Endothelial cell of umbilical vein (primary cell): Measurements from ENCODE around the gene OR1M1. TPM values are rescaled to one million over a fixed set of nuclear protein-coding genes. Genes with fewer than 3 reads are reported as not detected.

ENCODE experiments used
- BruUV-seq: library from RNA; stranded (reverse); fragments of 400-500 nt; replicated peaks from 2 replicates; lab custom pipeline; 2021; lab: Mats Ljungman, UMichigan
- CTCF ChIA-PET: fragments of 300-600, 350-600 bp; sonication (Branson Sonifier 250); formaldehyde crosslinking; loops from one replicate; lab custom pipeline; 2021; ENCODE audit warnings: antibody characterized with exemption, inconsistent platforms; lab: Charles Lee
- POLR2A ChIA-PET: fragments of 300-600, 350-600 bp; sonication (Branson Sonifier 250); formaldehyde crosslinking; loops from one replicate; lab custom pipeline; 2021; ENCODE audit warnings: antibody characterized with exemption, inconsistent platforms; lab: Charles Lee
- DNase-seq: peaks from one replicate; pipeline ENCODE4 v3.0.0-alpha.2; 2011; ENCODE audit warnings: low read depth, low spot score
- FAIRE-seq: peaks from 2 replicates; lab custom pipeline; 2011; peaks lifted over from hg19 to GRCh38; lab: Jason Lieb, UNC
- H2AFZ ChIP-seq: 2 replicates; pipeline ENCODE4 v1.6.0; 2012; ENCODE audit warnings: low read depth, low read length, control low read depth, inconsistent platforms
- H3K27ac ChIP-seq: 2 replicates; pipeline ENCODE4 v1.5.1; 2011; ENCODE audit warnings: low read depth, mild to moderate bottlenecking, control low read depth, low read length, moderate library complexity; ENCODE audit not compliant: insufficient read depth
- H3K27me3 ChIP-seq, 2 experiments: 2 replicates each; pipeline versions ENCODE4 v1.6.0 to v1.6.1; 2011; ENCODE audit warnings: low read length in 2 of 2, mixed read lengths in 1 of 2; ENCODE audit not compliant: control insufficient read depth in 2 of 2, insufficient read depth in 2 of 2
- H3K36me3 ChIP-seq, 2 experiments: 2 replicates in 1 of 2; 3 replicates in 1 of 2; pipeline ENCODE4 v1.5.1; 2011; ENCODE audit warnings: low read length in 2 of 2, mild to moderate bottlenecking in 1 of 2, moderate library complexity in 1 of 2; ENCODE audit not compliant: control insufficient read depth in 2 of 2, insufficient read depth in 2 of 2; ENCODE audit errors: extremely low read depth in 1 of 2
- H3K4me1 ChIP-seq: 3 replicates; pipeline ENCODE4 v1.5.1; 2011; ENCODE audit warnings: mild to moderate bottlenecking, low read length; ENCODE audit not compliant: control insufficient read depth, insufficient read depth; ENCODE audit errors: extremely low read depth
- H3K4me2 ChIP-seq: 2 replicates; pipeline ENCODE4 v1.6.1; 2011; ENCODE audit warnings: low read length, control low read depth, mixed read lengths; ENCODE audit not compliant: insufficient read depth
- H3K4me3 ChIP-seq, 3 experiments: fragments of 200-600 bp in 1 of 3; sonication (generic), shearing (Covaris generic) in 1 of 3; replicated peaks in 1 of 3; 2 replicates each; pipeline ENCODE4 v1.5.1; 2011 to 2016; ENCODE audit warnings: control low read depth in 3 of 3, low read length in 3 of 3, mild to moderate bottlenecking in 2 of 3, inconsistent platforms in 1 of 3, low read depth in 1 of 3, moderate library complexity in 1 of 3; ENCODE audit not compliant: insufficient read depth in 1 of 3
- H3K79me2 ChIP-seq: 2 replicates; pipeline ENCODE4 v1.6.0; 2012; ENCODE audit warnings: low read length, inconsistent platforms; ENCODE audit not compliant: control insufficient read depth, insufficient read depth
- H3K9ac ChIP-seq: replicated peaks from 2 replicates; pipeline ENCODE3; 2011; ENCODE audit warnings: low read length, control low read depth; ENCODE audit not compliant: insufficient read depth; ENCODE audit errors: extremely low read depth
- H3K9me1 ChIP-seq: replicated peaks from 3 replicates; pipeline ENCODE4 v1.6.0; 2011; ENCODE audit warnings: mild to moderate bottlenecking, low read length; ENCODE audit not compliant: control insufficient read depth, insufficient read depth; ENCODE audit errors: extremely low read depth
- H3K9me3 ChIP-seq: replicated peaks from 2 replicates; pipeline ENCODE4 v1.5.1; 2012; ENCODE audit warnings: low read length, inconsistent platforms; ENCODE audit not compliant: control insufficient read depth, insufficient read depth
- H4K20me1 ChIP-seq: replicated peaks from 2 replicates; pipeline ENCODE3; 2011; ENCODE audit warnings: mild to moderate bottlenecking, low read length; ENCODE audit not compliant: control insufficient read depth, insufficient read depth; ENCODE audit errors: extremely low read depth
- CTCF ChIP-seq, 2 donors: IDR thresholded peaks; 1 replicate in 1 of 2; 2 replicates in 1 of 2; pipeline ENCODE4 v1.5.1; 2011; ENCODE audit warnings: low read length in 2 of 2, mild to moderate bottlenecking in 2 of 2, moderate library complexity in 2 of 2, control low read depth in 1 of 2, inconsistent platforms in 1 of 2, low read depth in 1 of 2; ENCODE audit not compliant: insufficient read depth in 1 of 2; ENCODE audit errors: extremely low read depth in 1 of 2
- EZH2 ChIP-seq: IDR thresholded peaks from 2 replicates; pipeline ENCODE4 v1.6.1; 2012; ENCODE audit warnings: borderline replicate concordance, low read depth, mild to moderate bottlenecking, moderate library complexity, low read length, inconsistent platforms; ENCODE audit not compliant: severe bottlenecking
- FOS ChIP-seq: IDR thresholded peaks from 2 replicates; pipeline ENCODE4 v1.6.1; 2011; ENCODE audit warnings: mild to moderate bottlenecking, low read length, moderate library complexity, borderline replicate concordance; ENCODE audit not compliant: insufficient read depth
- GATA2 ChIP-seq: IDR thresholded peaks from 2 replicates; pipeline ENCODE4 v1.7.0; 2011; ENCODE audit warnings: low read depth, mild to moderate bottlenecking, moderate library complexity, mixed read lengths, low read length; ENCODE audit not compliant: insufficient read length, insufficient read depth
- JUN ChIP-seq: IDR thresholded peaks from 2 replicates; pipeline ENCODE4 v1.6.1; 2011; ENCODE audit warnings: borderline replicate concordance, low read depth; ENCODE audit not compliant: insufficient read length, insufficient read depth
- MAX ChIP-seq: IDR thresholded peaks from 2 replicates; pipeline ENCODE4 v1.6.1; 2011; ENCODE audit not compliant: insufficient read depth, insufficient read length
- MYC ChIP-seq: IDR thresholded peaks from one replicate; pipeline ENCODE4 v1.6.1; 2011; ENCODE audit warnings: mild to moderate bottlenecking, low read depth, low read length
- POLR2A ChIP-seq: IDR thresholded peaks from 2 replicates; pipeline ENCODE4 v1.6.1; 2012; ENCODE audit warnings: low read depth, mild to moderate bottlenecking, control low read depth, low read length
- POLR2AphosphoS5 ChIP-seq: IDR thresholded peaks from 2 replicates; pipeline ENCODE4 v1.6.1; 2012; ENCODE audit warnings: low read depth, mild to moderate bottlenecking, control low read depth, low read length, moderate library complexity; ENCODE audit not compliant: insufficient read depth
- dilution Hi-C: fragments of 300-500 bp; cut with MboI; formaldehyde crosslinking; loops from one replicate; pipeline ENCODE4 v1.15.0; 2019; ENCODE audit warnings: low sequenced_read_pairs; ENCODE audit not compliant: extremely low pct_ligation_motif_present
- intact Hi-C: fragments of 100-400 bp; cut with micrococcal nuclease; formaldehyde crosslinking; loops from one replicate; pipeline ENCODE4 v1.10.0; 2022
- polyA plus RNA-seq, 4 experiments: library from polyadenylated mRNA; depleted of rRNA in 3 of 4; stranded (reverse) in 3 of 4; unstranded in 1 of 4; fragments of >200 nt; gene quantifications; 2 replicates each; pipeline versions ENCODE4 v1.2.1 to v1.2.3, GENCODE V29; 2011 to 2012; ENCODE audit warnings: missing spikeins in 1 of 4
- total RNA-seq: library from RNA; stranded (reverse); gene quantifications from 2 replicates; pipeline ENCODE4 v1.2.3, GENCODE V29; 2021

Gene OR1M1
- total and polyA plus RNA-seq, 2 donors (not counting 3 experiments of a cell fraction or from before 2014, with no cell fraction given): not detected

GRCh38 chr19:9116547-9116946 lies 29.7 kb downstream of the OR1M1 start:
- POLR2A ChIA-PET: no interaction called here
- TF ChIP-seq POLR2A (no peak), POLR2AphosphoS5 (no peak), JUN (no peak), MAX (no peak), FOS (no peak), GATA2 (no peak), MYC (no peak), CTCF (IDR thresholded peaks at IDR 0.05; ENCODE audit: extremely low read depth in 1 of 2, insufficient read depth in 1 of 2, low read depth in 1 of 2, low read length in 2 of 2) (no peak), EZH2 (no peak)
- H4K20me1 ChIP-seq: no peaks in the 10 kb centered on the region
- H3K79me2 ChIP-seq: no peaks in the 10 kb centered on the region
- no peaks in the 10 kb centered on the region for H3K36me3 ChIP-seq
- no peak overlapping the region for H3K4me2 ChIP-seq
- CTCF ChIA-PET: interaction anchor here (0.6 kb wide), 1 partner anchor 16 kb away, joined by 3 read pairs; no protein-coding TSS in a partner anchor
- no peak overlapping the region for H3K27ac ChIP-seq
- H3K9me3 ChIP-seq: no peaks in the 10 kb centered on the region
- dilution Hi-C loops (no loop called here), intact Hi-C loops (no loop called here)
- BruUV-seq: no TSS peak
- H3K9me1 ChIP-seq: no peaks in the 10 kb centered on the region
- no peaks in the 10 kb centered on the region for H3K27me3 ChIP-seq
- H3K4me1 ChIP-seq: no peaks in the 10 kb centered on the region
- DNase-seq (no peak), FAIRE-seq (no peak)
- H3K9ac ChIP-seq: no peak overlapping the region
- H3K4me3 ChIP-seq: no peak overlapping the region
- no peak overlapping the region for H2AFZ ChIP-seq
